Ectodermal cell (in vitro differentiated cells): ENCODE results near the gene RASSF8.
A peak's percentile ranks its signal among the peaks of the same experiment; 100 is the strongest.

Source experiments
- H3K27ac ChIP-seq: 2 replicates; pipeline ENCODE4 v1.7.0; 2013; ENCODE audit warnings: mild to moderate bottlenecking, low read depth, low read length; ENCODE audit not compliant: insufficient read depth, poor library complexity, severe bottlenecking
- H3K27me3 ChIP-seq: 2 replicates; pipeline ENCODE4 v1.7.0; 2013; ENCODE audit warnings: mild to moderate bottlenecking, low read length; ENCODE audit not compliant: insufficient read depth, control insufficient read depth, poor library complexity, severe bottlenecking
- H3K36me3 ChIP-seq: one replicate; pipeline ENCODE4 v1.7.0; 2013; ENCODE audit warnings: low read length; ENCODE audit not compliant: control insufficient read depth, insufficient read depth
- H3K4me1 ChIP-seq: one replicate; pipeline ENCODE4 v1.7.0; 2013; ENCODE audit warnings: low read length; ENCODE audit not compliant: control insufficient read depth, insufficient read depth
- H3K4me3 ChIP-seq: 2 replicates; pipeline ENCODE4 v1.7.0; 2013; ENCODE audit warnings: low read depth, low read length, control low read depth; ENCODE audit not compliant: insufficient read depth
- H3K9me3 ChIP-seq: 2 replicates; pipeline ENCODE4 v1.7.0; 2013; ENCODE audit warnings: mild to moderate bottlenecking, low read length, moderate library complexity; ENCODE audit not compliant: control insufficient read depth
- WGBS, 2 experiments: methylation state at CpG; one replicate each; pipeline ENCODE4 v1.1.7; 2013; ENCODE audit warnings: missing lambda C conversion rate in 2 of 2; 5-methylcytosine and 5-hydroxymethylcytosine counted together

Gene RASSF8

GRCh38 chr12:25976289-25976688 is 17.8 kb downstream of the RASSF8 start:
- H3K36me3 ChIP-seq: no peaks in the 10 kb centered on the region
- H3K4me3 ChIP-seq: no peak overlapping the region
- WGBS, 2 experiments: 92 to 93% methylated on average over 4 of the region's 4 CpGs
- peaks cover 31% of the 10 kb centered on the region for H3K4me1 ChIP-seq
- no peaks in the 10 kb centered on the region for H3K27me3 ChIP-seq
- no peak overlapping the region for H3K27ac ChIP-seq
- H3K9me3 ChIP-seq: no peaks in the 10 kb centered on the region

- Histone ChIP-seq H3K27me3 (no peaks in the 10 kb centered on the region), H3K9me3 (no peaks in the 10 kb centered on the region), H3K4me3 (no peak overlapping the region), H3K36me3 (no peaks in the 10 kb centered on the region), H3K4me1 (peaks cover 31% of the 10 kb centered on the region), H3K27ac (no peak overlapping the region)
- WGBS, 2 experiments: 96 to 97% methylated on average over 4 to 5 of the region's 5 CpGs
Observed at GRCh38 chr12:25977047-25977446, 18.6 kb downstream of the RASSF8 start.

GRCh38 chr12:25979059-25979458 is 20.6 kb downstream of the RASSF8 start:
- Histone ChIP-seq H3K27me3 (no peaks in the 10 kb centered on the region), H3K4me1 (peaks cover 31% of the 10 kb centered on the region), H3K36me3 (no peaks in the 10 kb centered on the region), H3K9me3 (no peaks in the 10 kb centered on the region), H3K27ac (peak overlapping the region; percentile 22), H3K4me3 (no peak overlapping the region)
- WGBS, 2 experiments: 34 to 35% methylated on average over 4 of the region's 4 CpGs

- Histone ChIP-seq H3K27me3 (no peaks in the 10 kb centered on the region), H3K27ac (peak overlapping the region; percentile 22), H3K4me1 (peaks cover 31% of the 10 kb centered on the region), H3K36me3 (no peaks in the 10 kb centered on the region), H3K9me3 (no peaks in the 10 kb centered on the region), H3K4me3 (no peak overlapping the region)
- 76 to 90% methylated on average over 2 of the region's 2 CpGs for WGBS, 2 experiments
Observed at GRCh38 chr12:25979563-25979962, 21.1 kb downstream of the RASSF8 start.

GRCh38 chr12:25980035-25980434 is 21.6 kb downstream of the RASSF8 start:
- Histone ChIP-seq H3K27ac (no peak overlapping the region), H3K4me3 (no peak overlapping the region), H3K27me3 (no peaks in the 10 kb centered on the region), H3K9me3 (no peaks in the 10 kb centered on the region), H3K36me3 (no peaks in the 10 kb centered on the region), H3K4me1 (peaks cover 28% of the 10 kb centered on the region)
- 89 to 100% methylated on average over 3 of the region's 4 CpGs for WGBS, 2 experiments

GRCh38 chr12:25981597-25981996 is 23.1 kb downstream of the RASSF8 start:
- Histone ChIP-seq H3K9me3 (no peaks in the 10 kb centered on the region), H3K4me1 (peaks cover 25% of the 10 kb centered on the region), H3K4me3 (no peak overlapping the region), H3K27me3 (no peaks in the 10 kb centered on the region), H3K27ac (no peak overlapping the region), H3K36me3 (no peaks in the 10 kb centered on the region)
- 90 to 95% methylated on average over 2 to 3 of the region's 3 CpGs for WGBS, 2 experiments

GRCh38 chr12:25982416-25982815 is 23.9 kb downstream of the RASSF8 start:
- H3K27me3 ChIP-seq: no peaks in the 10 kb centered on the region
- H3K4me3 ChIP-seq: no peak overlapping the region
- H3K4me1 ChIP-seq: peaks cover 25% of the 10 kb centered on the region
- H3K27ac ChIP-seq: no peak overlapping the region
- no peaks in the 10 kb centered on the region for H3K9me3 ChIP-seq
- H3K36me3 ChIP-seq: no peaks in the 10 kb centered on the region
- 8% methylated on average over 1 of the region's 1 CpG; no CpG with 5 or more reads in 1 of the 2 experiments for whole genome bisulfite sequencing, 2 experiments

GRCh38 chr12:25983625-25984024 is 25.1 kb downstream of the RASSF8 start:
- Histone ChIP-seq H3K4me1 (peaks cover 24% of the 10 kb centered on the region), H3K27me3 (no peaks in the 10 kb centered on the region), H3K36me3 (no peaks in the 10 kb centered on the region), H3K9me3 (no peaks in the 10 kb centered on the region), H3K27ac (no peak overlapping the region), H3K4me3 (no peak overlapping the region)
- WGBS, 2 experiments: 94 to 98% methylated on average over 3 to 4 of the region's 4 CpGs

GRCh38 chr12:25984759-25985158 is 26.3 kb downstream of the RASSF8 start:
- Histone ChIP-seq H3K36me3 (no peaks in the 10 kb centered on the region), H3K4me1 (peaks cover 13% of the 10 kb centered on the region), H3K4me3 (no peak overlapping the region), H3K27ac (no peak overlapping the region), H3K27me3 (no peaks in the 10 kb centered on the region), H3K9me3 (no peaks in the 10 kb centered on the region)
- WGBS, 2 experiments: 88 to 94% methylated on average over 2 of the region's 2 CpGs

GRCh38 chr12:25985316-25986175 is 27.1 kb downstream of the RASSF8 start:
- 86 to 91% methylated on average over 7 to 8 of the region's 8 CpGs for WGBS, 2 experiments
- Histone ChIP-seq H3K9me3 (no peaks in the 10 kb centered on the region), H3K36me3 (no peaks in the 10 kb centered on the region), H3K27ac (no peak overlapping the region), H3K4me1 (peaks cover 7% of the 10 kb centered on the region), H3K4me3 (no peak overlapping the region), H3K27me3 (no peaks in the 10 kb centered on the region)
